HCT116 (cell line): ENCODE measurements around the gene FKBP1A. TPM values are rescaled to one million over a fixed set of nuclear protein-coding genes. Genes with fewer than 3 reads are reported as not detected.

Source experiments
- ATAC-seq: fragments of 200-7000 bp; cut with Tn5 transposase; 2 replicates; pipeline ENCODE4 v1.9.1; 2020; ENCODE audit warnings: mild to moderate bottlenecking, moderate library complexity
- BruUV-seq: library from RNA; stranded (reverse); fragments of 400-500 nt; replicated peaks from 2 replicates; lab custom pipeline; 2021; lab: Mats Ljungman, UMichigan
- CTCF ChIA-PET: fragments of 300-600 bp; sonication (Branson Sonifier 250); formaldehyde crosslinking; loops from one replicate; lab custom pipeline; 2021; ENCODE audit warnings: antibody characterized with exemption; lab: Charles Lee
- POLR2A ChIA-PET: fragments of 300-600, 350-600 bp; sonication (Branson Sonifier 250); formaldehyde crosslinking; loops from one replicate; lab custom pipeline; 2021; ENCODE audit warnings: antibody characterized with exemption; lab: Charles Lee
- RAD21 ChIA-PET, 2 experiments: fragments of 300-600 bp; sonication (Branson Sonifier 250); formaldehyde crosslinking; loops; one replicate each; lab custom pipeline; 2023; ENCODE audit warnings: low total read pairs in 2 of 2; ENCODE audit not compliant: uncharacterized antibody in 2 of 2, unreplicated experiment in 2 of 2, low non-redundant PET in 1 of 2; lab: Charles Lee
- DNase-seq: peaks from one replicate; pipeline ENCODE4 v3.0.0-alpha.2; 2010; ENCODE audit warnings: low read depth, low spot score
- H2AFZ ChIP-seq: fragments of 200-600 bp; shearing (Covaris generic), sonication (generic); 2 replicates; pipeline ENCODE4 v1.6.1; 2017; ENCODE audit warnings: low read depth, mixed run types, mixed read lengths, antibody characterized with exemption, low read length; ENCODE audit not compliant: poor library complexity, severe bottlenecking
- H3K27ac ChIP-seq: 2 replicates; pipeline ENCODE4 v1.5.1; 2012; ENCODE audit warnings: low read depth, low read length
- H3K27me3 ChIP-seq: fragments of 200-600 bp; sonication (generic); 2 replicates; pipeline ENCODE4 v1.6.1; 2016; ENCODE audit warnings: mixed run types, low read length, mixed read lengths; ENCODE audit not compliant: insufficient read depth
- H3K36me3 ChIP-seq, 2 experiments: fragments of 200-500 bp in 1 of 2; fragments of 200-600 bp in 1 of 2; sonication (Bioruptor generic) in 1 of 2; sonication (generic) in 1 of 2; 2 replicates each; pipeline versions ENCODE4 v1.5.1 to v1.6.1; 2014 to 2016; ENCODE audit warnings: low read length in 2 of 2, inconsistent platforms in 1 of 2, mixed read lengths in 1 of 2, mixed run types in 1 of 2; ENCODE audit not compliant: insufficient read depth in 2 of 2, control insufficient read depth in 1 of 2
- H3K4me1 ChIP-seq, 2 experiments: fragments of 200-600 bp in 1 of 2; sonication (generic) in 1 of 2; 2 replicates each; pipeline versions ENCODE4 v1.5.1 to v1.6.1; 2012 to 2017; ENCODE audit warnings: low read length in 2 of 2, inconsistent platforms in 1 of 2, mild to moderate bottlenecking in 1 of 2, mixed read lengths in 1 of 2, mixed run types in 1 of 2, moderate library complexity in 1 of 2; ENCODE audit not compliant: insufficient read depth in 2 of 2, control insufficient read depth in 1 of 2
- H3K4me2 ChIP-seq: fragments of 200-600 bp; sonication (generic); 2 replicates; pipeline ENCODE4 v1.6.1; 2017; ENCODE audit warnings: mixed run types, low read length, mixed read lengths
- H3K4me3 ChIP-seq, 2 experiments: fragments of 200-600 bp in 1 of 2; sonication (generic) in 1 of 2; replicated peaks in 1 of 2; 2 replicates each; pipeline ENCODE4 v1.5.1; 2011 to 2016; ENCODE audit warnings: low read length in 2 of 2, control low read depth in 1 of 2, low read depth in 1 of 2, mild to moderate bottlenecking in 1 of 2, mixed read lengths in 1 of 2, mixed run types in 1 of 2
- H3K79me2 ChIP-seq: fragments of 200-600 bp; sonication (generic); 2 replicates; pipeline ENCODE4 v1.6.1; 2017; ENCODE audit warnings: mild to moderate bottlenecking, mixed run types, low read length, moderate library complexity, mixed read lengths; ENCODE audit not compliant: insufficient read depth
- H3K9ac ChIP-seq: fragments of 200-600 bp; sonication (generic); 2 replicates; pipeline ENCODE4 v1.6.1; 2016; ENCODE audit warnings: low read length, mixed read lengths
- H3K9me2 ChIP-seq: fragments of 200-600 bp; sonication (generic), shearing (Covaris generic); 2 replicates; pipeline ENCODE4 v1.6.1; 2017; ENCODE audit warnings: mixed run types, mild to moderate bottlenecking, moderate library complexity; ENCODE audit not compliant: insufficient read depth
- H3K9me3 ChIP-seq, 2 experiments: fragments of 200-500 bp in 1 of 2; fragments of 200-600 bp in 1 of 2; sonication (Bioruptor generic) in 1 of 2; sonication (generic) in 1 of 2; 2 replicates each; pipeline ENCODE4 v1.6.1; 2014 to 2017; ENCODE audit warnings: low read length in 2 of 2, mixed read lengths in 2 of 2, inconsistent platforms in 1 of 2, low read depth in 1 of 2, mild to moderate bottlenecking in 1 of 2, mixed run types in 1 of 2, moderate library complexity in 1 of 2; ENCODE audit not compliant: control insufficient read depth in 1 of 2, insufficient read depth in 1 of 2
- H4K20me1 ChIP-seq: fragments of 200-600 bp; sonication (generic), shearing (Covaris generic); 2 replicates; pipeline ENCODE4 v1.6.1; 2017; ENCODE audit warnings: mixed run types, mild to moderate bottlenecking, moderate library complexity; ENCODE audit not compliant: insufficient read depth
- ATF3 ChIP-seq: IDR thresholded peaks from 2 replicates; pipeline ENCODE4 v1.6.1; 2012
- CEBPB ChIP-seq: IDR thresholded peaks from 2 replicates; pipeline ENCODE4 v1.6.1; 2012; ENCODE audit warnings: low read depth
- CTCF ChIP-seq, 3 experiments: fragments of 200-600 bp in 1 of 3; sonication (generic) in 1 of 3; IDR thresholded peaks in 2 of 3; conservative IDR thresholded peaks in 1 of 3; 2 replicates each; pipeline ENCODE4 v1.5.1; 2012 to 2017; ENCODE audit warnings: low read depth in 2 of 3, low read length in 2 of 3, antibody characterized with exemption in 1 of 3, borderline replicate concordance in 1 of 3, control low read depth in 1 of 3, mild to moderate bottlenecking in 1 of 3, mixed read lengths in 1 of 3, mixed run types in 1 of 3, moderate library complexity in 1 of 3; ENCODE audit not compliant: insufficient read depth in 1 of 3
- EGR1 ChIP-seq: IDR thresholded peaks from 2 replicates; pipeline ENCODE4 v1.6.1; 2012; ENCODE audit warnings: low read depth
- ELF1 ChIP-seq: IDR thresholded peaks from 2 replicates; pipeline ENCODE4 v1.6.1; 2012; ENCODE audit warnings: low read depth, borderline replicate concordance
- EZH2 ChIP-seq: fragments of 200-600 bp; sonication (generic); IDR thresholded peaks from 2 replicates; pipeline ENCODE4 v1.6.1; 2017; ENCODE audit warnings: antibody characterized with exemption, mixed run types
- EZH2phosphoT487 ChIP-seq: fragments of 200-600 bp; IDR thresholded peaks from 2 replicates; pipeline ENCODE4 v1.6.1; 2018; ENCODE audit warnings: antibody characterized with exemption, borderline replicate concordance
- FOSL1 ChIP-seq: IDR thresholded peaks from 2 replicates; pipeline ENCODE4 v1.6.1; 2012; ENCODE audit warnings: low read depth
- JUND ChIP-seq: IDR thresholded peaks from 2 replicates; pipeline ENCODE4 v1.6.1; 2012
- POLR2AphosphoS5 ChIP-seq: IDR thresholded peaks from 2 replicates; pipeline ENCODE4 v1.6.1; 2011; ENCODE audit warnings: mild to moderate bottlenecking, low read depth, low read length, moderate library complexity
- RAD21 ChIP-seq: IDR thresholded peaks from 2 replicates; pipeline ENCODE4 v1.6.1; 2012; ENCODE audit warnings: low read depth, mild to moderate bottlenecking
- SP1 ChIP-seq: IDR thresholded peaks from 2 replicates; pipeline ENCODE4 v1.6.1; 2012; ENCODE audit warnings: low read depth
- SRF ChIP-seq: IDR thresholded peaks from 2 replicates; pipeline ENCODE4 v1.6.1; 2012; ENCODE audit warnings: low read depth
- TCF7L2 ChIP-seq: IDR thresholded peaks from 2 replicates; pipeline ENCODE4 v1.7.0; 2011; ENCODE audit warnings: borderline replicate concordance, inconsistent platforms; ENCODE audit not compliant: insufficient read depth, insufficient read length; ENCODE audit errors: extremely low read depth
- YY1 ChIP-seq: IDR thresholded peaks from 2 replicates; pipeline ENCODE4 v1.6.1; 2011; ENCODE audit warnings: low read length, low read depth, moderate library complexity, mild to moderate bottlenecking; ENCODE audit not compliant: insufficient replicate concordance; ENCODE audit errors: extremely low read depth
- ZBTB33 ChIP-seq: IDR thresholded peaks from 2 replicates; pipeline ENCODE4 v1.6.1; 2011; ENCODE audit warnings: mild to moderate bottlenecking, low read length, moderate library complexity; ENCODE audit not compliant: insufficient replicate concordance; ENCODE audit errors: extremely low read depth
- ZFX ChIP-seq: fragments of 450-650 bp; IDR thresholded peaks from 2 replicates; pipeline ENCODE4 v1.6.1; 2017
- ZNF274 ChIP-seq: fragments of 200-500 bp; sonication (Bioruptor generic); IDR thresholded peaks from 2 replicates; pipeline ENCODE4 v1.6.1; 2014; ENCODE audit warnings: mild to moderate bottlenecking, low read depth, low read length, inconsistent platforms
- intact Hi-C: fragments of 100-400 bp; cut with micrococcal nuclease; formaldehyde crosslinking; loops from 2 replicates; pipeline ENCODE4 v1.10.0; 2022
- total RNA-seq: library from RNA; stranded (reverse); gene quantifications from one replicate; pipeline ENCODE4 v1.2.1, GENCODE V29; 2021; ENCODE audit not compliant: unreplicated experiment

Gene FKBP1A
- total RNA-seq, 1 experiment from 2014 or later, result 259 TPM

GRCh38 chr20:1423206-1423605 is 30.4 kb upstream of the FKBP1A start:
- H4K20me1 ChIP-seq, result no peaks in the 10 kb centered on the region
- no peaks in the 10 kb centered on the region for H3K79me2 ChIP-seq
- H2AFZ ChIP-seq, result no peak overlapping the region
- DNase-seq, result no peak
- peaks cover 0 to 8% of the 10 kb centered on the region in 2 experiments; a peak in 1 of 4 replicates for H3K9me3 ChIP-seq
- H3K4me3 ChIP-seq, result no peak overlapping the region
- no peaks in the 10 kb centered on the region for H3K27me3 ChIP-seq
- BruUV-seq, result no TSS peak
- no peaks in the 10 kb centered on the region for H3K36me3 ChIP-seq
- H3K4me2 ChIP-seq, result no peak overlapping the region
- no peaks in the 10 kb centered on the region for H3K9me2 ChIP-seq
- TF ChIP-seq EZH2, result no peak
- TF ChIP-seq ATF3, result no peak
- TF ChIP-seq YY1, result no peak
- TF ChIP-seq SRF, result no peak
- no peak for TF ChIP-seq TCF7L2
- no peak for TF ChIP-seq ZBTB33
- TF ChIP-seq FOSL1, result no peak
- no peak for TF ChIP-seq ZNF274
- no peak for TF ChIP-seq EZH2phosphoT487
- no peak for TF ChIP-seq ZFX
- no peak for TF ChIP-seq CTCF (IDR thresholded peaks at IDR 0.05 in 2 of 3, conservative IDR thresholded peaks at IDR 0.05 in 1 of 3; ENCODE audit: borderline replicate concordance in 1 of 3, insufficient read depth in 1 of 3, low read depth in 2 of 3, low read length in 2 of 3)
- no peak for TF ChIP-seq ELF1
- TF ChIP-seq SP1, result no peak
- TF ChIP-seq EGR1, result no peak
- TF ChIP-seq POLR2AphosphoS5, result no peak
- TF ChIP-seq JUND, result no peak
- no peak for TF ChIP-seq RAD21
- no peak for TF ChIP-seq CEBPB
- TF ChIP-seq, all 23 proteins: peak for 0
- Histone ChIP-seq H3K9ac (no peak overlapping the region), H3K27ac (no peak overlapping the region; the same call in 1 of the 2 replicates), H3K4me1 (peaks cover 4 to 16% of the 10 kb centered on the region in 2 experiments; a peak in 3 of 4 replicates)
- ATAC-seq, result no peak
- ChIA-PET CTCF (no interaction called here), POLR2A (interaction anchor here (1.2 kb wide), 1 partner anchor 30 kb away, joined by 3 read pairs; the partner anchor contains the start of gene FKBP1A), RAD21 (no interaction called here)
- intact Hi-C loops, result no loop called here
